Activated CD8-positive, alpha-beta memory T cell treated with anti-CD3 and anti-CD28 coated beads, Interleukin-2, amount 10 ng/mL, durations not matched to agents 7 days and 5 days (primary cell): ENCODE data around the gene MED6. TPM values are rescaled to one million over a fixed set of nuclear protein-coding genes. Genes with fewer than 3 reads are reported as not detected.

Source experiments
- total RNA-seq, 2 experiments: library from RNA; stranded (reverse); gene quantifications; one replicate each; pipeline ENCODE4 v1.2.3, GENCODE V29; 2021

MED6 gene
- total RNA-seq, 2 experiments from 2014 or later, result 42.7 to 51.8 TPM

Other genes with a start within 250 kb of the MED6 start
- gene COX16, start 241.0 kb downstream of the MED6 start, total RNA-seq, result 10 to 100 TPM; 32.5 to 55.7 TPM
- 1 to 10 TPM; 3.6 to 7.3 TPM for gene SYNJ2BP, start 183.6 kb downstream of the MED6 start, total RNA-seq
- gene ADAM21, start 148.5 kb downstream of the MED6 start, total RNA-seq, result under 1 TPM in 1 of 2 experiments, not detected in 1; 0.07 TPM
- under 1 TPM; 0.16 to 0.53 TPM for gene ADAM20, start 65.7 kb downstream of the MED6 start, total RNA-seq
- 10 to 100 TPM in 1 of 2 experiments, 1 to 10 TPM in 1; 7.8 to 11.8 TPM for gene TTC9, start 41.3 kb upstream of the MED6 start, total RNA-seq
- 1 to 10 TPM; 6.0 to 6.5 TPM for gene MAP3K9, start 208.9 kb upstream of the MED6 start, total RNA-seq